GM12874 (cell line): Measurements from ENCODE around the gene TEX26.

ENCODE experiments used
- TF ChIP-seq, protein P1 (sequence below): IDR thresholded peaks from 2 replicates; pipeline ENCODE4 v1.5.1; 2011; ENCODE audit warnings: low read depth, mild to moderate bottlenecking, control low read depth, low read length, moderate library complexity; ENCODE audit not compliant: insufficient read depth

The TEX26 gene

DNA sequence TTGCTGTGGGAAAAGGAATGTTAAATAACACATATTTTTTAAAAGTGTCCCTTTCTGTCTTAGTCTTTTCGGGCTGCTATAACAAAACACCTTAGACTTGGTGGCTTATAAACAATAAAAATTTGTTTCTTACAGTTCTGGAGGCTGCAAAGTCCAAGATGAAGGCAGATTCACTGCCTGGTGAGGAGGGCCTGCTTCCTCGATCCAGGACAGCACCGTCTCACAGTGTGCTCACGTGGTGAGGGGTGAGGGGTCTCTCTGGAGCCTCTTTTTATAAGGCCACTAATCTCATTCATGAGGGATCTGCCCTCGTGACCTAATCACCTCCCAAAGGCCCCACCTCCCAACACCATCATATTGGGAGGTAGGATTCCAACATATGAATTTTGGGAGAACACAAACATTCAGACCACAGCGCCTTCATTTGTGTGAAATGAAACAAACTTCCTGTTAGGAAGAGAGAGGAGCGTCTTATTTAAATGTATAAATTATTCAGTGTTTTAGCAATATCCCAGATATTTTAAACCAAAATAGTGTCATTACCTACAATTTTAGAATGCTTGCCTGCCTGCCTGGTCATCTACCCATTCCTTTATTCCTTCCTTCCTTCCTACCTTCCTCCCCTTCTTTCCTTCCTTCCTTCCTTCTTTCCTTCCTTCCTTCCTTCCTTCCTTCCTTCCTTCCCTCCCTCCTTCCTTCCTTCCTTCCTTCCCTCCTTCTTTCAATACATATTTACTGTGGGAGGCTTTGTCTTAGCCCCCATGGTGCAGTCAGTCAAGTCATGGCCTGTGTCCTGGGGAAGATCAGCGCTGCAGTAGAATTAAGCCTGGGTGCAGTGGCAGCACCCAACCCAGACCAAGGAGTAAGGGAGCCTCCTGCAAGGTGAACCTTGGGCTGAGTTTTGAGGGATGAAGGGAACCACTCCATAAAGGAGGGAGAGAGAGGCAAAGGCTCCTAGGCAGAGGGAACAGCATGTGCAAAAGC is 84.2 kb downstream of the TEX26 start:
- TF ChIP-seq, protein P1, sequence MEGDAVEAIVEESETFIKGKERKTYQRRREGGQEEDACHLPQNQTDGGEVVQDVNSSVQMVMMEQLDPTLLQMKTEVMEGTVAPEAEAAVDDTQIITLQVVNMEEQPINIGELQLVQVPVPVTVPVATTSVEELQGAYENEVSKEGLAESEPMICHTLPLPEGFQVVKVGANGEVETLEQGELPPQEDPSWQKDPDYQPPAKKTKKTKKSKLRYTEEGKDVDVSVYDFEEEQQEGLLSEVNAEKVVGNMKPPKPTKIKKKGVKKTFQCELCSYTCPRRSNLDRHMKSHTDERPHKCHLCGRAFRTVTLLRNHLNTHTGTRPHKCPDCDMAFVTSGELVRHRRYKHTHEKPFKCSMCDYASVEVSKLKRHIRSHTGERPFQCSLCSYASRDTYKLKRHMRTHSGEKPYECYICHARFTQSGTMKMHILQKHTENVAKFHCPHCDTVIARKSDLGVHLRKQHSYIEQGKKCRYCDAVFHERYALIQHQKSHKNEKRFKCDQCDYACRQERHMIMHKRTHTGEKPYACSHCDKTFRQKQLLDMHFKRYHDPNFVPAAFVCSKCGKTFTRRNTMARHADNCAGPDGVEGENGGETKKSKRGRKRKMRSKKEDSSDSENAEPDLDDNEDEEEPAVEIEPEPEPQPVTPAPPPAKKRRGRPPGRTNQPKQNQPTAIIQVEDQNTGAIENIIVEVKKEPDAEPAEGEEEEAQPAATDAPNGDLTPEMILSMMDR = no peak

DNA sequence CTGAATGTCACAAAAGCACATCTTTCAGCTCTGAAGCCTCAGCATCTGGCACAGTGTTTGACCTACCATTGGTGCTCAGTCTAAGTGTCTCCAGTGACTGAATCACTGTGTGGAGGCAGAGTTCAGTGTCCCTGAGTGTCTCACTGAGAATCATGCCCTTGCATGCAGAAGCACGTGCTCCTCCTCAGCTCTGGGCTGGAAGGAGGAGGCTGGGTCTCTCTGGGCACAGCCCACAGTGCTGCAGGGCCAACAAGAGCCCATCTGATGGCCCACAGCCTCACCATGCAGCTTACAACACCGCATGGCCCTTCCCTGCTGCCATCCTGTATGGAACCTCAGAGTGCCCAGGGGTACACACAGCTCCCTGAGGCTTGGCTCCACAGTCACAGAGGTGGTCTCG is 86.1 kb downstream of the TEX26 start:
- TF ChIP-seq, protein P1 = no peak

DNA sequence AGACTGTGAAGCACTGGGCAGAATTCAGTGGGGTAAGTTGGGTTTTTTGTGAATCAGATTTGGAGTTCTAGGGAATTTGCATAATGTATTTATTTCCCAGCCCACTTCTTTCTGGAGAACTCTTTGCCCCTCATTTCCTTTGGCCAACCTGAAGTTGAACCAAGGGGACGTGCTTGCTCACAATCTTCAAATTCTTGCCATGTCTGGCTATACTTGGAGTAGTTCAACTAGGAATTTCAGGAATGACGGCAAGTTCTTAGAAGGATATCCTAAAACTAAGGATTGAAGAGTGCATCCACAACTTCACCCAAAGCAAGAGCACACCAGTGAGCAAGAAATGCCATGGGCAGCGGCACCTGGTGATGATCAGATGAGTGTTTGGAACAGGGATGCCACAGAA is 88.5 kb downstream of the TEX26 start:
- TF ChIP-seq, protein P1 = no peak

DNA sequence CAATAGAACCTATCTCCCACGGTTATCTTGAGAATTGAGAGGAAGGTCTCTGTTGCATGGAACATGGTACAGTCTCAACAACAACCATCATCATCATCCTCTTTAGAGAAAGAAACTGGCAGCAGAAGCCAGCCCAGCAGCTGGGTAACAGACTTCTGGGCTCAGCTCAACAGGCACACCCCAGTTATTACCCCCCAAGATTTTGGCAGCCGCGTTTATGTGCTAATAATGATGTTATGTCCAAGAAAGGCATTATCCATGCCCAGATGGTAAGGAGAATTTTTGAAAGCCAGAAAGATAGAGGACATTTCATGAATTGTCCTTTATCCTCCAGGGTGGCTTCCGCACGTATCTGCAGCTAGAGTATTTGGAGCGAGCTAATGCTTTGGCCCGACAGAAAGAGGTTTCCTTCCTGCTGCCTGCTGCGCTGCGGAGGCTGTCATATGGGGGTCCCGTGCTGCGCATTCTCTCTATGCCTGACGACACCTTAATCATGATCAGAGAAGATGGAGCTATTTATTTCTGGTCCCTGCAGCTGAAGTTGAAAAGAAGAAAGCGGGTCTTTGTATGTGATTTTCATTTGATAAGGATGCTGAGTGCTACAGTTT is 89.9 kb downstream of the TEX26 start:
- TF ChIP-seq, protein P1 = no peak

DNA sequence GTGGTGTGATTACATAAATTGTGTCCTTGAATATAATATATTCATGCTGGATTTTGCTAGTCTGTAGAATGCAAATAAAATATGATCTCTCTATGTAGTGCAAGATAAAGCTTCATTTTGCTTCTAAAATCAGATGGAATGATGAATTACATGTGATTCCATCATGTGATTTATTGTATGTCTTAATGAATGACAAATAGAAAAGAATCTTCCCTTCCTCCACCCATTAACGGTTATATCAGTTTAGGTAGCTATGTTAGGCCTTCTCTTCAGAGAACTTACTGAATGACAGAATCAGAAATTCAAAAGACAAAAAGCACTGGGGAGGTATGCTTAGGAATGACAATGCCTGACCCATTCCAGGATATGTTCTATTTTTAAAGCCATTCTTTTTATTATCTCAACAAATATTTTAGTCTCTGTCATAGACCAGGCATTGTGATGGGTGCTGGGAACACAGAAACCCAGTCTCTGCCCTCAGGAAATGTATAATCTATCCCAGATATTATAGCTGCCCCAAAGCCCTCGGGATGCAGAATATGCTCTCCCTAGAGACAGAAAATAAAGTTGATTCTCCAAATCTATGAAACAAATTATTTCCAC is 90.6 kb downstream of the TEX26 start:
- TF ChIP-seq, protein P1 = no peak
